Measurements from ENCODE around the gene SHC2. TPM values are rescaled to one million over a fixed set of nuclear protein-coding genes. Genes with fewer than 3 reads are reported as not detected.

The SHC2 gene
- total and polyA plus RNA-seq, 4 donors: 11.2 to 23.1 (median 14.5) TPM

DNA sequence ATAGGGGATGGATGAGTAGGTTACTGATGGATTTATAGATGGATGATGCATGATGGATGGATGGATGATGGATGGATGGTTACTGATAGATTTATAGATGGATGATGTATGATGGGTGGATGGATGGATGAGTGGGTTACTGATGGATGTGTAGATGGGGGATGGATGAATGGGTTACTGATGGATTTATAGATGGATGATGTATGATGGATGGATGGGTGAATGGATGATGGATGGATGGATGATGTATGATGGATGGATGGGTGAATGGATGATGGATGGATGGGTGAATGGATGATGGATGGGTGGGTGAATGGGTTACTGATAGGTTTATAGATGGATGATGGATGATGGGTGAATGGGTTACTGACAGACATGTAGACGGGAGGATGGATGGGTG, 45.5 kb downstream of the SHC2 start:
- Histone ChIP-seq H3K36me3 (ENCODE audit: control insufficient read depth in 4 of 4, insufficient read depth in 4 of 4, low read length in 4 of 4) (peaks cover 0 to 5% (median 0%) of the 10 kb centered on the region in 4 donors), H3K4me1 (ENCODE audit: control insufficient read depth in 5 of 5, insufficient read depth in 5 of 5, low read length in 5 of 5) (peaks cover 0 to 12% (median 2%) of the 10 kb centered on the region in 5 donors), H3K27ac (ENCODE audit: low read depth in 1 of 2, low read length in 1 of 2) (no peak overlapping the region), H3K9ac (ENCODE audit: insufficient read depth in 1 of 2, low read length in 2 of 2) (no peak overlapping the region), H3K4me3 (no peak overlapping the region), H3K27me3 (ENCODE audit: control insufficient read depth in 3 of 3, insufficient read depth in 3 of 3, low read length in 2 of 3) (peaks cover 0 to 2% (median under 1%) of the 10 kb centered on the region in 3 donors), H3K9me3 (ENCODE audit: control insufficient read depth in 4 of 4, insufficient read depth in 3 of 4, low read length in 3 of 4) (peaks cover 0 to 2% (median 0%) of the 10 kb centered on the region in 4 donors)
- no peak for TF ChIP-seq CTCF (IDR thresholded peaks at IDR 0.05; ENCODE audit: control extremely low read depth, extremely low read depth)
- WGBS, 2 donors: 94 to 100% methylated on average over 1 of the region's 1 CpG
- DNase-seq (no peak), ATAC-seq (ENCODE audit: insufficient read depth, low FRiP score) (no peak)

GRCh38 chr19:413756-414420, 46.9 kb downstream of the SHC2 start:
- 69 to 91% methylated on average over 15 of the region's 15 CpGs for WGBS, 2 donors
- no peak for DNase-seq
- no peak for ATAC-seq (ENCODE audit: insufficient read depth, low FRiP score)

GRCh38 chr19:412356-413355, 48.2 kb downstream of the SHC2 start:
- ATAC-seq (ENCODE audit: insufficient read depth, low FRiP score): no peak
- Histone ChIP-seq H3K27ac (ENCODE audit: low read depth in 1 of 2, low read length in 1 of 2) (no peak overlapping the region), H3K4me3 (no peak overlapping the region), H3K27me3 (ENCODE audit: control insufficient read depth in 3 of 3, insufficient read depth in 3 of 3, low read length in 2 of 3) (peaks cover 3 to 16% (median 11%) of the 10 kb centered on the region in 3 donors), H3K4me1 (ENCODE audit: control insufficient read depth in 5 of 5, insufficient read depth in 5 of 5, low read length in 5 of 5) (peaks cover 0 to 6% (median 4%) of the 10 kb centered on the region in 5 donors), H3K9ac (ENCODE audit: insufficient read depth in 1 of 2, low read length in 2 of 2) (no peak overlapping the region), H3K36me3 (ENCODE audit: control insufficient read depth in 4 of 4, insufficient read depth in 4 of 4, low read length in 4 of 4) (peaks cover 0 to 3% (median 0%) of the 10 kb centered on the region in 4 donors), H3K9me3 (ENCODE audit: control insufficient read depth in 4 of 4, insufficient read depth in 3 of 4, low read length in 3 of 4) (peaks cover 0 to 2% (median 0%) of the 10 kb centered on the region in 4 donors)
- DNase-seq: no peak
- 51 to 58% methylated on average over 27 to 36 of the region's 36 CpGs for WGBS, 2 donors
- no peak for TF ChIP-seq CTCF (IDR thresholded peaks at IDR 0.05; ENCODE audit: control extremely low read depth, extremely low read depth)

More at GRCh38 chr19:413756-414420, 46.9 kb downstream of the SHC2 start:
- Histone ChIP-seq H3K27me3 (ENCODE audit: control insufficient read depth in 3 of 3, insufficient read depth in 3 of 3, low read length in 2 of 3) (peaks cover 0 to 11% (median 11%) of the 10 kb centered on the region in 3 donors), H3K27ac (ENCODE audit: low read depth in 1 of 2, low read length in 1 of 2) (no peak overlapping the region), H3K9me3 (ENCODE audit: control insufficient read depth in 4 of 4, insufficient read depth in 3 of 4, low read length in 3 of 4) (peaks cover 0 to 2% (median 0%) of the 10 kb centered on the region in 4 donors), H3K9ac (ENCODE audit: insufficient read depth in 1 of 2, low read length in 2 of 2) (no peak overlapping the region), H3K4me1 (ENCODE audit: control insufficient read depth in 5 of 5, insufficient read depth in 5 of 5, low read length in 5 of 5) (peaks cover 0 to 6% (median 4%) of the 10 kb centered on the region in 5 donors), H3K4me3 (no peak overlapping the region), H3K36me3 (ENCODE audit: control insufficient read depth in 4 of 4, insufficient read depth in 4 of 4, low read length in 4 of 4) (peaks cover 0 to 5% (median 0%) of the 10 kb centered on the region in 4 donors)
- no peak for TF ChIP-seq CTCF (IDR thresholded peaks at IDR 0.05; ENCODE audit: control extremely low read depth, extremely low read depth)

All from lung (tissue), 12 donors.